ENCODE results near the gene PTGES3L.
A peak's percentile ranks its signal among the peaks of the same experiment; 100 is the strongest.
"Not testable (repeated sequence)": the region's sequence is repeated elsewhere in the genome, so short reads cannot be mapped to it uniquely, and the experiment has no call there.

Gene PTGES3L

GRCh38 chr17:42980274-42980765 lies 440 bp upstream of the PTGES3L start, which contains the start of gene RUNDC1:
TSS of gene RUNDC1 (plus strand) at chr17:42980565. CDS start at chr17:42980577, 12 bp downstream.
- peak; percentile 84 for DNase-seq

DNA sequence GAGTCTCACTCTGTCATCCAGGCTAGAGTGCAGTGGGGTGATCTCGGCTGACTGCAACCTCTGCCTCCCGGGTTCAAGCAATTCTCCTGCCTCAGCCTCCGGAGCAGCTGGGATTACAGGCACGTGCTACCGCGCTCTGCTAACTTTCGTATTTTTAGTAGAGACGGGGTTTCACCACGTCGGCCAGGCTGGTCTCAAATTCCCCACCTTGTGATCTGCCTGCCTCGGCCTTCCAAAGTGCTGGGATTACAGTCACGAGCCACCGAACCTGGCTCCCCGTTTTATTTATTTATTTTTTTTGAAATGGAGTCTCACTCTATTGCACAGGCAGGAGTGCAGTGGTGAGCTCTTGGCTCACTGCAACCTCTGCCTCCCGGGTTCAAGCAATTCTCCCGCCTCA lies 4.2 kb downstream of the PTGES3L start:
- DNase-seq, result not testable (repeated sequence)

DNA sequence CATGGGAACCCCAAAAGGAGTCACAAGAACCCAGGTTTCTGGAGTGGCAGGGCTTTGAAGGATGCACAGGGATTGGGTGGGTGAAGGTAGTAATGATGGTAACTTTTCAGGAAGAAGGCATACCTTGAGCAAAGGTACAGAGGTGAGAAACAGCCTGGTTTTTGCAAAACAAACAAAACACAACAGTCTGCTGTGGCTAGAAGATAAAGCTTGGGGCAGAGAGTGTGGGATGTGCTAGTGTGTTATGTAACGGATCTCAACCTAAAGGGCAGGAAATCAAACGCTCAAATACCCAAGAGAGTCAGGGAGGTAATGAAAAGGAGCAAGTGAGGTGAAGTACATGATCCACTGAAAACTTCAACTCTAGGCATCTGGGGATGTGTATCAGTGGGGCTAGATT lies 4.6 kb downstream of the PTGES3L start:
- DNase-seq, result no peak

- not testable (repeated sequence) for DNase-seq
Measured at GRCh38 chr17:42973323-42973722, 6.6 kb downstream of the PTGES3L start.

DNA sequence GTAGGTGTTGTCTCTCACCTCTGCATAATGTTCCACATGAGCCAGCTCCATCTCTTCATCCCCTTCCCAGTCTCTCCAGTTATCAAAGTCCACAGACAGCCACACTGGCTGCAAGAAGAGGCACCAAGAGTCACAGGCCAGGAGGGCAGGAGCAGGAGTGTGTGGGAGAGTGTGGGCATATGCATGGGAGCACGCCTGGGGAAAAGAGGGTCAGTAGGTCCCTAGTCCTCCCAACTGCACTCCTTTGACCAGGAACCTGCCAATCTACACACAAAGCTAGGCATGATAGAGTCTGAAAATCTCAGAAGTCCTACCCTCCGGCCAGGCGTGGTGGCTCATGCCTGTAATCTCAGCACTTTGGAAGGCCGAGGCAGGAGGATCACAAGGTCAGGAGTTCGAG lies 8.3 kb downstream of the PTGES3L start:
- DNase-seq, result no peak

GRCh38 chr17:42969001-42969581 lies 10.8 kb downstream of the PTGES3L start:
- DNase-seq, result no peak

DNA sequence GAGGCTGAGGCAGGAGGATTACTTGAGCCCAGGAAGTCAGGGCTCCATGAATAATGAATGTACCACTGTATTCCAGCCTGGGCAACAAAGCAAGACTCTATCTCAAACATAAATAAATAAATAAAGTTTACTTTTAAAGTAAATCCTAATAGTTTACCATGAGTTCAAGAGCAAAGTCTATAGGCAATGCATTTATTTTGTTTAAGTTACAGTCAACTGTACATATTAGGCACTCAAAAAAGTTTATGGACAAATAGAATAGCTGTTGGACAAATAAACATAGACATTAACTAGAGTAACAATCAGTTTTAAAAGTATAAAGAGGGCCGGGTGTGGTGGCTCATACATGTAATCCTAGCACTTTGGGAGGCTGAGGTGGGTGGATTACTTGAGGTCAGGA lies 12.0 kb downstream of the PTGES3L start:
- DNase-seq, result no peak

GRCh38 chr17:42964161-42964932 lies 15.5 kb downstream of the PTGES3L start, which contains the start of gene AARSD1:
TSS of gene AARSD1 (minus strand) at chr17:42964454. CDS start at chr17:42964440, 14 bp downstream.
- peak; percentile 80 for DNase-seq

DNA sequence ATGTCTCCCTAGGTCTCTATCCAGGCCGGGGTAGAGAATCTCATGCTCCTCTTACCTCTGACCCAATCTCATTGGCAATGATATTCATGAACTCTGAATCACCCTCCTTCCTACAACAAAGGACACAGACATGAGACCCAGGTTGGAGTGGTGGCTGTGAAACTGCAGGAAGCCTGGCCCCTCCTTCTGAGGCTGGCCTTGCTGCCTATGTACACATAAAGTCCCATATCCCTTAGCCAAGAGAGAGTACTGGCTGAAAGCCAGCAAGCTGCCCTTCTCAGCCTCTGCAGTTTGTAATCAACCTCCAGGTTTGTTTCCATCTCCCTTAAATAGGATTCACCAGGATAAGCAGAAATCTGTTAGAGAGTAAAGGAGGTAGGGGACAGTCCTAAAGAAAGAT lies 26.2 kb downstream of the PTGES3L start:
- no peak for DNase-seq

DNA sequence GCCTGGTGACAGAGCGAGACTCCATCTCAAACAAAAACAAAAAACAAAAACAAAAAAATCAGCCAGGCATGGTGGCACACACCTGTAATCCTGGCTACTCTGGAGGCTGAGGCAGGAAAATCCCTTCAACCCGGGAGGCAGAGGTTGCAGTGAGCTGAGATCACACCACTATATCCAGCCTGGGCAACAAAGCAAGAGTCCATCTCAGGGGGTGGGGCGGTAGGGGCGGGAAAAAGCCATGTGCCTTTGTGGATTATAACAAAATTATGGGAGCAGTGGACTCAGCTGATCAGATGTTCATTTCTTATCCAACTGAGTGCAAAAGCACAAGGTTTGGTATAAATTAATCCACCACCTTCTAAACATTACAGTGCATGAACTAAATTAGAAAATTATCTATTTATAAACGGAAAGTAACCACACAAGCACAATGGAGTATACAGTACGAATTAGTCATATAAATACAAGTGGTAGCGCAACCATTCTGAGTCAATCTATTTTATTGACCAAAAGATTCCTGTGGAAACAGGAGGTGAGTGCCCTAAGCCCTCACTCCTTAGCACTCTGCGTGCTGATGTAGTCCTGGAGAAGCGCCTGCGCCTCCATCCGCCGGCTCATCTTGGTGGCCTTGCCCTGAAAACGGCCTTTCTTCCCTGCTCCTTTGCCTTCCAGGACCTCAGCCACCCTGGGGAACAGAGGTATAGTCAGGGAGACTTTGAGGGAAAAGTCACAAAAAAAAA lies 29.7 kb downstream of the PTGES3L start:
- no peak for DNase-seq

- no peak for DNase-seq
Measured at GRCh38 chr17:42946812-42947211, 33.1 kb downstream of the PTGES3L start.

DNA sequence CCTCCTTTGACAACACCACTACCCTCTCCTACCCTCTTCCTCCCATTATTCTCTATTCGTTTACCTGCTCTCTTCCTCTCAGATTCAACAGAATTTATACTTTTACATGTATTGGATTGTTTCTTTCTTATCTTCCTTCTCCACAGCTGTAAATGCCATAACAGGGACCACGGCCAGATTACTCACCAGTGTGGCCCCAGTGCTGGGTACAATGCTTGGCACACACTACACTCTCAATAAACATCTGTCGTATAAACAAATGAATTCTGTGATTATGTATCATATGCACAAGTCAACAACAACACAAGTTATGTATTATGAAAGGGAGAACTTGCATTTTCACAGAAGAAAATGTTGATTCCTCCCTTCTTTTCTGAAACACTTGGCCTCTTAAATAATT lies 35.7 kb downstream of the PTGES3L start:
- no peak for DNase-seq

- DNase-seq, result no peak
Measured at GRCh38 chr17:42937712-42938596, 41.9 kb downstream of the PTGES3L start.

DNA sequence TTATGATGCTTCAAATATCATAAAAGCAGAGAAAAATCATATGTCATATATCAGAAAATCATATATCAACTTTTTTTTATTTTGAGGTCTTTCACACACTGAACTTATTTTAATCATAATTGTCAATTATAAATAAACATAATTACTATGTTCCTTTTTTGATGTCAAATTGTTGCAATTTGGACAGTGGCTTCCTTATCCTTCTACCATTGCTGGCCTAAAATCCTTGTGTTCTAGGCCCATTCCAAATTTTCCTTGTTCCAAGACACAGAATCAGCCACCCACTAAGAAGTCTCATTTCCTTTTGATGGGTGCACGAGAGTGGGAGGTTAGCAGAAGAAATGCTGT lies 50.4 kb downstream of the PTGES3L start:
- DNase-seq, result no peak

- DNase-seq, result no peak
Measured at GRCh38 chr17:42928714-42929496, 51.0 kb downstream of the PTGES3L start.

- no peak for DNase-seq
Measured at GRCh38 chr17:42924891-42925290, 55.0 kb downstream of the PTGES3L start.

DNA sequence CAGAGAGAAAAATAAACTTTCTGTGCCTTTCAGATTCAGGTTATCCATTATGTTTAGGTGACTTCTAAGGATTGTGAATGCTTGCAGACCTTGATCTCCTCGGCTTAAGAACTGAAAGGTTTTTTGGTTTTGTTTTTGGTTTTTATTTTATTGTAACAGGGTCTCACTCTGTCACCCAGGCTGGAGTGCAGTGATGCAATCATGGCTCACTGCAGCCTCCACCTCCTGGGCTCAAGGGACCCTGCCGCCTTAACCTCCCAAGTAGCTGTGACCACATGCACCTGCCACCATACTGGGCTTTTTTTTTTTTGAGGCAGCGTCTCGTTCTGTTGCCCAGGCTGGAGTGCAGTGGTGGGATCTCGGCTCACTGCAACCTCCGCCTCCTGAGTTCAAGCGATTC lies 56.4 kb downstream of the PTGES3L start:
- DNase-seq, result not testable (repeated sequence)

- DNase-seq, result no peak
Measured at GRCh38 chr17:42922294-42922693, 57.6 kb downstream of the PTGES3L start.

GRCh38 chr17:42920922-42921321 lies 59.0 kb downstream of the PTGES3L start:
- no peak for DNase-seq

- DNase-seq, result no peak
Measured at GRCh38 chr17:42920106-42920900, 59.6 kb downstream of the PTGES3L start.

Data from activated gamma-delta T cell (primary cell).